ENCODE data around the gene VAMP4.

The VAMP4 gene

DNA sequence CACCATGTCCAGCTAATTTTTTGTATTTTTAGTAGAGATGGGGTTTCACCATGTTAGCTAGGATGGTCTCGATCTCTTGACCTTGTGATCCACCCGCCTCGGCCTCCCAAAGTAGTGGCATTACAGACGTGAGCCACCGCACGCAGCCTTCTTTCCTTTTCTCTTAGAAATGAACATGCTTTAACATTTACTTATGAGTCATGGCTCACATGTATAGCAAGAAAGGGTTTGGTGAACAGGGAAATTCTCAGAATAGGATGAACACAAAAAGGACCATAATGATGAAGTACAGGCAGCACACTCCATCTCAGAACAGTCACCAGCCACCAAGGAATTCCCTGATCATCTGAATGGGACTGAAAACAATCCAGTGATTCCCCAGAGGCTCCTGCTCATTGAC is 9.4 kb upstream of the VAMP4 start:
- DNase-seq (ENCODE audit: extremely low read depth, low read depth), result no peak
- TF ChIP-seq, protein P1, sequence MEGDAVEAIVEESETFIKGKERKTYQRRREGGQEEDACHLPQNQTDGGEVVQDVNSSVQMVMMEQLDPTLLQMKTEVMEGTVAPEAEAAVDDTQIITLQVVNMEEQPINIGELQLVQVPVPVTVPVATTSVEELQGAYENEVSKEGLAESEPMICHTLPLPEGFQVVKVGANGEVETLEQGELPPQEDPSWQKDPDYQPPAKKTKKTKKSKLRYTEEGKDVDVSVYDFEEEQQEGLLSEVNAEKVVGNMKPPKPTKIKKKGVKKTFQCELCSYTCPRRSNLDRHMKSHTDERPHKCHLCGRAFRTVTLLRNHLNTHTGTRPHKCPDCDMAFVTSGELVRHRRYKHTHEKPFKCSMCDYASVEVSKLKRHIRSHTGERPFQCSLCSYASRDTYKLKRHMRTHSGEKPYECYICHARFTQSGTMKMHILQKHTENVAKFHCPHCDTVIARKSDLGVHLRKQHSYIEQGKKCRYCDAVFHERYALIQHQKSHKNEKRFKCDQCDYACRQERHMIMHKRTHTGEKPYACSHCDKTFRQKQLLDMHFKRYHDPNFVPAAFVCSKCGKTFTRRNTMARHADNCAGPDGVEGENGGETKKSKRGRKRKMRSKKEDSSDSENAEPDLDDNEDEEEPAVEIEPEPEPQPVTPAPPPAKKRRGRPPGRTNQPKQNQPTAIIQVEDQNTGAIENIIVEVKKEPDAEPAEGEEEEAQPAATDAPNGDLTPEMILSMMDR (IDR thresholded peaks at IDR 0.05; ENCODE audit: low read depth, low read length), result no peak

DNA sequence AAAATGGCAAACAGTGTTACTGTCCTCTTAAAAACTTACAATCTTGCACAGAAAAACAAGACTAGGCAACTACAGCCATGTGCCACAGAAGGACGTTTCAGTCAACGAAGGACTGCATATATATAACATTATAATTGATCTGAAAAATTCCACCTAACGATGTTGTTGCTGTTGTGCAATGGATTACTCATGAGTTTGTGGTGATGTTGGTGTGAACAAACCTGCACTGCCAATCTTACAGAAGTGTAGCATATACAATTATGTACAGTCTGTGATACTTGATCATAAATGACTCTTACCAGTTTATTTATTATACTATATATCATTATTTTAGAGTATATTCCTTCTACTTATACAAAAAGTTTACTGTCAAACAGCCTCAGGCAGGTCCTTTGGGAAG is 6.8 kb upstream of the VAMP4 start:
- TF ChIP-seq, protein P1 (IDR thresholded peaks at IDR 0.05; ENCODE audit: low read depth, low read length), result no peak
- no peak for DNase-seq (ENCODE audit: extremely low read depth, low read depth)

DNA sequence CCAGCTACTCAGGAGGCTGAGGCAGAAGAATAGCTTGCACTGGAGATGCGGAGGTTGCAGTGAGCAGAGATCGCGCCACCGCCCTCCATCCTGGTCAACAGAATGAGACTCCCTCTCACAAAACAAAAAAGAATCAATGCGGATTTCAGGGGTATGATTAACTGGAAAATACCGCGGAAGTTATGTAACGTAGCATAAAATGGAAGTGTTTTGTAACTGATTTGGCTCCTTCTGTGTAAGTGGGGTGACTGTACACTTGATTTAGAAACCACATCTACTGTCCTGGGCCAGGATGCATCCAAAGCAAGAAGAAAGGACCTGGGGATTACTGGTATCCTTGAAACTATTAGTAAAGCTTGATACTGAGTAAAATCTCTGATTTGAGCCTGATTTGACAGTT is 3.1 kb upstream of the VAMP4 start:
- DNase-seq (ENCODE audit: extremely low read depth, low read depth), result no peak
- TF ChIP-seq, protein P1 (IDR thresholded peaks at IDR 0.05; ENCODE audit: low read depth, low read length), result no peak

DNA sequence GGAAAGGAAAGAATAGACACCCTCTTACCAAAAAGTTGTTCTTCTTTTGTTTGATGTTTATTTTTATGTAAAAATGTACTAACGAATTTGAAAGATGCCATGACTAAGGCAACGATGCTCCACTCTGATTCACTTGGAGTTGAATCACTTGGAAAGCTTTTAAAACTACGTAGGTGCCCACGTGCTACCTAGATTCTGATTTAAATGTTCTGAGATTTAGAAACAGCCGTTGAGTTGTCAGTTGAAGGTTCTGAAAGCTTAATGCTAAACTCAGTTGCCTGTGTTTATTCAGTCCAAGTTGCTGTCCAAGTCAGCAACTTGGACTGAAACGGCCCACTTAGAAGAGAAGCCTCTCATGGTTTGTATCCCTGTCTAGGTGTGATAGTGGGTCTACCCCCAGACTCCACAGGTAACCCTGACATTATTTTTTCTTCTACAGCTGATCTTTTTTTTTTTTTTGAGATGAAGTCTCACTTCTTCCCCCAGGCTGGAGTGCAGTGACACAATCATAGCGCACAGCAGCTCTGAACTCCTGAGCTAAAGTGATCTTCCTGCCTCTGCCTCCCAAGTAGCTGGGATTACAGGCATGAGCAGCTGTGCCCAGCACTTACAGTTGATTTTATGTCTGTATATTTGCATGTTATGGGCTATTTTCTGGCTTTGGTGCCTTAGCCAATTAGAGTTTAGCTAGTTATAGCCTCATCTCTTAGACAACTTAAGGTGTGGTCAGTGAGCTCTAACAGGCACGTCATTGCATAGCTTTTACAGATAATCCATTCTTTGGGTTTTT is 1.4 kb upstream of the VAMP4 start:
- TF ChIP-seq, protein P1 (IDR thresholded peaks at IDR 0.05; ENCODE audit: low read depth, low read length), result no peak
- no peak for DNase-seq (ENCODE audit: extremely low read depth, low read depth)

DNA sequence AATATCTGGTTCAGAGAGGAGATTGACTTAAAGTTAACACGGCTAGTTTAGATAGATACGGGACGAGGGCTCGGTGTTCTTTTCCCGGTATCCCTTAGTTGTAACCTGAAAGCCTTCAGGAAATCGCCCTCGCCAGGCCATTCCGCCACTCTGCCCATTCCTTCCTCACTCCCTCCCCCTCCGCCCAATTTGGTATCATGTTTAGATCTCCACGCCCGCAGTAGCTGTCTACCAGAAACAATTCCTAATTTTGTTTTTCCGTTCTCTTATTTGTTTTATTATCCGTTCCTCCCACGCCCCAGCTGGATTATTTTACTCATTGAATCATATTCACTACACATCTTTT is 685 bp upstream of the VAMP4 start:
- TF ChIP-seq, protein P1 (IDR thresholded peaks at IDR 0.05; ENCODE audit: low read depth, low read length), result no peak
- DNase-seq (ENCODE audit: extremely low read depth, low read depth), result no peak

DNA sequence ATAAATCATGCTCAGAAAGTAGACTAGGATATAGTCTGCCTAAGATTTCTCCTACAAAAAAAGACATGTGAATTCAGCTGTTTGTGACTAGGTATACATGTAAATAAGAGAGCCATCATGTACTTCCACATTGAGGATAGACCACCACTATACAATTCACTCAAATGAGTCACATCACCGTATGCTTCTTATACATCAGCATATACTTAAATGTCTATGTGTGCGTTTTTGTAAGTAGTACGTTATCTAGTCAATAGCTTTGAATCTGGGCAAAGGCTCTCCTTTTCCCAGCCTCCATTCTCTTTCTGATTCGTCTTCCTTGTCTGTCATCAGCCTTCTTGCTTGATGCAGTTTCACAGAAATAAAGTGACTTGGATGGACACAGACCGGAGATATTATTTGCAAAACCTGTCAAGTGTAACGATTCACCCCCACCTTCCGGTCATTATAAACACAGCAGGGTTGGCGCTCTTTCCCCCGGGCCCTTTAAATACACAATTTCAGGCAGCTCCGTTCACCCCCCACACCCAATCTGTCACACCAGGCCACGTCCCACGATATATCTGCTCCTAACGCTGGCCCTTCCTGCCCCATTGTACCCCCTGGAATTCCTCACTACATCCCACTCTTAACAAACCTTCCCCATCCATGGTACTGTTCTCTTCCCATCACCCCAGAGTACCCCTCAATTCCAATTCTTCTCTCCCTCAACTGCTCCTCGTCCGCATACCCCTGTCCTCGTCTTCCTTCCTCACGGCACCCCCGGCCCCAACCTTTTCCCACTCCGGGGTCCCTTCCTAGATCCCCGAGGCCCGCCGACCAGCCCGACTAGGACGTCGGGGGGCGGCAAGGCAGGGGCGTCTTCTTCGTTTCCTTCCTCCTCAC is 636 bp downstream of the VAMP4 start:
- no peak for DNase-seq (ENCODE audit: extremely low read depth, low read depth)
- TF ChIP-seq, protein P1 (IDR thresholded peaks at IDR 0.05; ENCODE audit: low read depth, low read length), result no peak; the same call in none of the 2 replicates

DNA sequence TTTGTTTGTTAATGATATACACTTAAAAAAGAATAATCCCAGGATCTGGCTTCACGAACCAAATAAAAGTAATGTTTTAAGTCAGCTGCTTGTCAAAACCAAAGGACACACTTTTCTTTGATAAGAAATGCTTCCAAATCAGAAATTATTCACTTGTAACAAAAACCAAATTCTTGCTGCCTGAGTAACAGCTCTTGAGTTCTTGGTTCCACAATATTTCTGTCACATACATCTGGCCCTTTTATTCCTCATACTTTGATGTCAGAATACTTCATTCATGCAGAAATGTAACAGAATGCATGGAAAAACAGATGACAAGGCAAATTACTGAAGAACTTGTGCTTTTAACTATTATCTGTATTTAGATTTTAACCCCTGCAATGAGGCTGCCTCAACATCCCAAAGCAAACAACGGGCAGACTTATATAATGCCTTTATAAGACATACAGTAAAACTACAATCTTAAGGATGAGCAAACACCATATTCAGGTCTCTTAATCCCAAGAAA is 1.5 kb downstream of the VAMP4 start:
- no peak for DNase-seq (ENCODE audit: extremely low read depth, low read depth)
- TF ChIP-seq, protein P1 (IDR thresholded peaks at IDR 0.05; ENCODE audit: low read depth, low read length), result no peak
